Stimulated activated CD8-positive, alpha-beta memory T cell treated with anti-CD3 and anti-CD28 coated beads, Interleukin-4, amount 100 ng/mL, for 1 hour (primary cell): ENCODE data around the gene SLC15A5.

Experiments used
- DNase-seq, 2 donors: peaks; one replicate each; pipeline ENCODE4 v3.0.0-alpha.2; 2020; ENCODE audit warnings: low read depth in 2 of 2, low spot score in 1 of 2

The SLC15A5 gene

DNA sequence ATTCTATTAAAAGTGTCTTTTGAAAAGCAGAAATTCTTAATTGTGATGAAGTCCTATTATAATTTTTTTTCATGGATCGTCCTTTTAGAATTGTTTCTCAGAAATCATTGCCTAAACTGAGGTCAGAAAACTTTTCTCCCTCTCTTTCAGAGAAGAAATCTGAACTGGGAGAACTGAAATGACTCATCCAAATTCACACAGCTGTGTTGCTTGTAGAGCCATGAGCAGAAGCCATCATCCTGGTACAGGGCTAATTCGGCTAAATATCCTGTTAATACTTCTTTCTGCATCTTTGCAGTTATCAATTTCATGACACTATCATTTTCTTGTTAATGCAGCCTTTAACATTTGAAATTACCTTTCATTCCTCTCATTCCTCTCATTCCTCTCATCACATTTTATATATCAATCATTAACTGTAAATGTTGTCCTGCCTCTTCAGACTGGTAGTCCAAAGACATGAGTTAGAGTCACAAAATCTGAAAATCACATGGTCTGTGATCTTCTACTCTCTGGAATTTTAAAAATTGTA, 15.5 kb downstream of the SLC15A5 start:
- DNase-seq: no peak

DNA sequence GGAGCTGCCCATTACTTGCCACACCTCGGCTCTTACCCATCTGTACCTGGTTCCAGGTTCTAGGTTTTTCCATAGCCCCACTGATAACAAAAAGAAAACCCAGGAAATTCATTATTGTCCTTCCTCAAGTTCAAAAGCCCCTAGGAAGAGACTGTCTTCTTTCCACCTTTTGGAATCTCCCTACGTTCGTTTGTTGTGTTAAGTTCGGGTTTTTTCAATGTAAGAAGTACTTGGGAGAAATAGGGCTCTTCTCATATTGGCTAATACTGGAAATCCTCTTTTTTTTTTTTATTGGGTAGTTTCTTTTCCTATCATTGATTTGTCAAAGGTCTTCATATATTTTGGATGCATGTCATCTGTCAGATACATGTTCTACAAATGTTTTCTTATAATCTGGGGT, 17.3 kb downstream of the SLC15A5 start:
- DNase-seq: no peak

DNA sequence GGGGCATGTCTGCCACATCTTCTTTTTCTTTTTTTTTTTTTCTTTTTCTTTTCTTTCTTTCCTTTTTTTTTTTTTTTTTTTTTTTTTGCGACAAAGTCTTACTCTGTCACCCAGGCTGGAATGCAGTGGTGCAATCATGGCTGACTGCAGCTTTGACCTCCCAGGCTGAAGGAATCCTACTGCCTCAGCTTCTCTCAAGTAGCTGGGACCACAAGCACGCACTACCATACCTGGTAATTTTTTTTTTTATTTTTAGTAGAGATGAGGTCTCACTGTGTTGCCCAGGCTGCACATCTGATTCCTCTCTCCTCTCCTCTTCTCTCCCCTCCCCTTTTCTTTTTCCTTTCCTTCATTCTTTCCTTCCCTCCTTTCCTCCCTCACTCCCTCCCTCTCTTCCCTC, 18.5 kb downstream of the SLC15A5 start:
- no peak for DNase-seq

DNA sequence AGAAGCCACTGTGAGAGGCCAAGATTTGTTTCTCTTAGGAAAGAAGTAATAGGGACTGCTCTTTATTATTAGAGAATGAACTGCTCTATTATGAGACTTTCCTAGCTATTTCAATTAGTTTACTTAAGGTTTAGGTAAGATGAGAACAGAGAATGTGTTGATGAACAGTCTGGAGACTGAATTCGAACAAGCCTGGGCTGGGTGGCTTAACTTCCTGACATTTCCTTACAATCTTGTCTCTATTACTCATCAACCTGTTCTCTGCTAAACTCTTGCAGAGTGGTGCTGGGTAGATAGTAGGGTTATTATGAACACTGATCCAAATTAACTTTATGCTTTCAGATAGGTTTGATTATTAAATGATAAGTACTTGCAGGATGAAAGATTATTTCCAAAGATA, 31.2 kb downstream of the SLC15A5 start:
- DNase-seq: no peak

DNA sequence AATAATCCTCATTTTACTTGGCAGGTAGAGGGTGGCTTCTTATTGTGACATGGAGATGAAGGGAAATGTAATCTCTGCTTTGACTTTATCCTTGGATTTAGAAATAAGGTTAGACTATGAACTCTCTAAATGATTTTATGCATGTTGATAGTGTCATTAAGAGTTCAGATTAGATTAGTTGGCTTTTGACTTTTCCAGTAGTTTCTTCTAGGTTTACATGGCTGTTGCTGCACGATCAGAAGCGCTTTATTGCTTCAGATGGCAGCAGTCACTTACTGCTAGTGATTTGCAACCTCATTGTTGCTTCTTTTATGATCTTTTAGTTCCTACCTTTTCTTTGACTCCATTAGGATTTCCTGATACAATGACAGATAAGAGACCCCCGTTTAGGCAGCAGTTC, 32.3 kb downstream of the SLC15A5 start:
- no peak for DNase-seq

DNA sequence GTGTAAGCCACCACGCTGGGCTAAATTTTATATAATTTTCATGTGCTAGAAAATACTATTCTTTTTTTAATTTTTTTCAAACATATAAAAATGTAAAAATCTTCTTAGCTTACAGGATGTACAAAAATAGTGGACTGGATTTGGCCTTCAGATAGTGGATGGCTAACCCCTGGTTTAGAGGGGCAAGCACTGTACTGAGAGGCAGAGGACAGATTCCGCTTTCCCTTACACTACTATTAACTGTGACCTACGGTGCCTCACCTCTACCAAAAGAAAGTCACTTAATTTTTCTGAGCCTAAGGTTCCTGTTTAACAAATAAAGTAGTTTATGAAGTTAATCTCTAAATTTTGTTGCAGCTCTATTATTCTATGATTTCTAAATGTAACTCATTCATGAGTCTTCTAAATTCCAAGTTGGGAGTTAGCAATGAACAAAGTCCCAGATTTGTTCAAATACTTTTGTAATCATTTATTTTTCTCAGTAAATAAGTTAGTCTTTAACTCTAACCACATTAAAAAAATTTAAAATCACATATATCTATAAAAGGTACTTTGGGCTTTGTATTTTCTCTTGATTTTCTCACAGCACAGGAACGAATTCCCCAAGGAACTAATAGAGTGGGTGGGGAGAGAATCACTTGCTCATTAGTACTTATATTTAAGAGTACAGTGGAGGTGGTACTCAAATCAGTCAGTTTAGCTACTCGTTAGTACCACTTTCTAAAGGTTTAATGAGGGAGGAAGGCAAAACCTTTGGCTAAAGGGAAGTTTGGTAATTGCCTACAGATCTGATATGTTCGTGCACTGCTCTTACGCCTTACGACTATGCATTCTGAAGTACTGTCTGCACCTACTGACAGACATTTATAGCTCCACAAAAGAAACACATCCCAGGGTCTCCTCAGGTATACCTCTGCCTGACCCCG, 33.7 kb downstream of the SLC15A5 start:
- no peak for DNase-seq

DNA sequence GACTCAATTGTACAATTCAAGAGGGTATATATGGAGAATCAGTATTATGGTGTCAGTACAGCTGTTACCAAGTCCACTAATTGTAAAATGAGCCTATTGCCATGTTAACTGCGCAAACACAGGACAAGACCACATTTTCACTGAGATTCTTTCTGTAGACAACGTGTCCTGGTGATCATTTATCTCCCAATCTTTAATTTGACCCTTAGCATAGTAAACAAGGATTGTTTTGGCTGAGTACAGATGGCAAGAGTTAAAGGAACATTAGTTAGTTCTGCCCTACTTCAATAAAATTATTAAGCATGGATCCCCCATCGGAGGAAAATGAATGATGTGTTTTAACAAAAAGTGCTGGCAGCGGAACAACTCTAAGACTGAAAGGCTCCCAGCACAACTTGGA, 36.1 kb downstream of the SLC15A5 start:
- DNase-seq: no peak

DNA sequence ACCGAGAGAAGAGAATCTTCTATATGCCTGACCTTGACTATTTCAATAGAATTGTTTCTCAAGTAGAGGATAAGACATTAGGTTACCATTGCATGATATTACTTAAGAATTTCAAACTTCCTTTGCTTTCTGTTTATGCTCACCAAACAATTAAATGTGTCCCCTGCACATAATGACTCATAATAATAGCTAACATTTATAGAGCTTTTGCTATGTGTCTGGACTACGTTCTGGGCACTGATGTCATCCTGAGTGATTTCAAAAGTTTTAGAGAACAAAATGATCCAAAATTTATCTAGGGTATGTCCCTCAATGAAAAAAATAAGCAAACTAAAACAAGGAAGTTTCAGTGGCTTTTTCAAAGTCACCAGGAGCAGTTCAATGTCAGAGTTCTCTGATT, 38.8 kb downstream of the SLC15A5 start:
- no peak for DNase-seq

DNA sequence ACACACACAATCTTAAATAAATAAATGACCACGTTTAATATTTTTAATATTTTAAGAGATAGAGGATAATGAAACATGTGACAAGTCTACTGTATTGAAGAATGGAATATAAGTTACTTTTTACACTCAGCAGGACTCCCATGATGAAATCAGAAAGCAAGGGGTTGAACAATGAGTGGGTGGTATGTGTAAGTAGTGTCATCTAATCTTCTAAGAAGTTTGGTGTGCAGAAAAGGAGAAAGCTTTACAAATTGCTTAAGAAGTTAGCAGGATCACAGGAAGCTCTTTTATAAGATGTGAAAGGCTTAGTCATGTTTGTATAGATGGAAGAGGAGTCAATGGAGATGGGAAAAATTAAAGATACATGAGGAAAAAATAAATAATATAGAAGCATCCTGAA, 47.8 kb downstream of the SLC15A5 start:
- DNase-seq: no peak

DNA sequence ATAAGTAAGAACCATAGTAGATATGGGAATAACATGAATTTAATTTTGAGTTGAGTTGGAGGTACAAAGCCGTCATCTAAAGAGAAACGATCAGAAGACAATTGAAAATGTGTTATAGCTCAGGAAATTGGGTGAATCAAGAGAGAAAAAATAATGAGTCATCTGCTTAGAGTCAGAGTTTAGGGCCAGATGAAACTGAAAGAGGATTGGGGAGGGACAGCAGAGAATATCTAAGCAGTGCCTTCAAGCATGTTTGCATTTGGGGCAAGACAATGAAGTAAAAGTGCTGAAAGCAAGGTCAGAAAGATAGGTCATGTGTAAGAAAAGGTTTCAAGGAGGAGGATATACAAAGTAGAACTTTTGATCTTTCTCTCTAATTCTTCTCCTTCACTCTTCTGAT, 49.4 kb downstream of the SLC15A5 start:
- no peak for DNase-seq

DNA sequence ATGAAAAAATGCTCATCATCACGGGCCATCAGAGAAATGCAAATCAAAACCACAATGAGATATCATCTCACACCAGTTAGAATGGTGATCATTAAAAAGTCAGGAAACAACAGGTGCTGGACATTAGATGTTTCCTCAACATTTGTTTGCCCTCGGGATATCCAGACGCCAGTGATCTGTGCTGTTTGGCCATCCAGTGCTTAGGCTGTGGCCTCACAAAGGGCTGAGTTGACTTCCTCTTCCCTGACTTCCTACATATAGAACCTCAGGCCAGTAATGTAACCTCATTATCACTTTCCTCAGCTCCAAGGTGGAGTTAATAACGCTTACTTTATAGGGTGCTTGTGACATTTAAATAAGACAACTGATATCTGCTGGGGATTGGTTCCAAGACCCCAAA, 51.8 kb downstream of the SLC15A5 start:
- DNase-seq: no peak

DNA sequence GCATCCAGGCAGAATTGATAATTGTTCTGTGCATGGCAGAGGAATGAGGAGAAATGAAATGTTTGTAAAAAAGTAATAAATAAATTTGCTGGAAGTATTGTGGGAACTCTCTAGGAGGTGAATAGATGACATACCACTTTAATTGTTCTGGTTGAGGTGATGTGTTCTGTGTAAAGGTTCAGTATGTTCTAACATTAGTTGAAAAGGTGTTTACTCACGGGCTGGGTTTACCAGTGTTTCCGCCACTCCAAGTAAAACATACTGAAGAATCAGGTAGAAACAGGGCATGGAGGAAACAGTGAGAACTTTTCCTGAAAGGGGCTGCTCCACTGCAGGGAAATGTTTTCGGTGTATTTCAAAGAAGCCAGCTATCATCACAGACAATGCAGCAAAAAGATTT, 53.3 kb downstream of the SLC15A5 start:
- no peak for DNase-seq

DNA sequence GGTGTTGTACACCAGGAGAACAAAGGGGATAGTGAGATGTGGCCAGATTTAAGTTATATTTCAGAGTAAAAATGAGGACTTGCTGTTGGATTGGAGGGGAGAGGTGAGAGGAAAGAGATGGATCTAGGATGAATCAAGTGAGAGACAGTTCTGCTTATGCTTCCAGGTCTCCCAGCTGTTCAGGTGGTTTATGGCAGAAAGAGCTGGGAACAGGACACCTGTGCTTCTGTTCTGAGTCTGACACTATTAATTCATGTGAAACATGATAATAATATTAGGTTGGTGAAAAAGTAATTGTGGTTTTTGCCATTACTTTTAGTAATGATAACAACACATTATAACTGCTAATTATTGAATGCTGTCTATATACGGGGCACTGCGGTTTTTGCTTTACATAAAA, 55.7 kb downstream of the SLC15A5 start:
- DNase-seq: no peak

DNA sequence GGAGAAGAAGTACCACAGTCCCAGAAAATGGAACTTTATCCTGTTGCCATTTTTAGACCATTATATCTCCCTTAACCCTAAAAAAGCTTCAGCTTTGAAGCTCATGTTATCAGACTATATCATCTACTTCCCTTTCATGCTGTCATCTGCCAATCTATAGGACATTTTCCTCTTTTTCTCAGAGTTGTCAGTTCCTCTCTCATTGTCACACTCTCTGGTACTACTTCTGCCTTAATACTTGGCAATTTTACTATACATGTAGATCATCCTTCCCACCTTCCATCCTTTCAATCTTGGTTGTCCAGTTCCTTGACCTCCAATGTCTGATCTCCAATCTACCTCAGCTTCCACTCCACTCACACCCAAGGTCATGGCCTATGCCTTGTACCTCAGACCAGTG, 57.4 kb downstream of the SLC15A5 start:
- DNase-seq: no peak

DNA sequence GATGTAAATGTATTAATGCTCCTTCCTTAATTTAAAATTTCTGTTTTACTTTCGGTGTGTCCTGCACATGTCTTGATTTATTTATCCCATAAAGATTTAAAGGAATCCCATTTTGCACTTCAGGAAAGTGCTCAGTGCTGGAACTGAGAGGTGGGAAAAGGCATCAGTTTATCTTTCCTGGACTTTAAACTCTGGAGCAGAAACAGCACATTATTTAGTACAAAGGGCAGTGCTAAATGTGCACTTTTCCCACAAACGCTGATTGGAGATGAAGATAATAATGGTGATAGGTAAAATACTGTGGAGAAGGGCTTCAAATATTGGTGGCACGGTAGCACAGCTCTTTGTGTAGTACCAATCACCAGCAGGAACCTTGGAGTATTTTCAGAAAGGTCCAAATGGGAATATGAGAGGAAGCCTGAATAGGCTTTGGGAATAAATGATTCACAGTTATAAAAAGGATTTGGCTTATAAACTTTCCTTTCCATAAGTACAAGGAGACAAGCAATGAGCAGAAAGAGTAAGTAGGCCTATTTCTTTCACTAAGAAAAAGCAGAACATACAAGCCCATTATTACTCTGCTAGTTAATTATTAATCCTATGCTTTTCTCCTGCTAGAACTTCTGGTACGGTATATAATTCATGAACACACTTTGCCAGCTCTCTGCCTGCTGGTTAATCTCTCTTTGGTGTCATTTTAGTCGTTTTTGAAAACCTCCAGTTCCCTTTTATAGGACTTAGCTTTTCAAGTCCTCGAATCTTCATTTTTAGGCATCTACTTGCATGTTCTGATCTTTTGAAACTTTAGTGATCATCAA, 58.3 kb downstream of the SLC15A5 start:
- DNase-seq: no peak

DNA sequence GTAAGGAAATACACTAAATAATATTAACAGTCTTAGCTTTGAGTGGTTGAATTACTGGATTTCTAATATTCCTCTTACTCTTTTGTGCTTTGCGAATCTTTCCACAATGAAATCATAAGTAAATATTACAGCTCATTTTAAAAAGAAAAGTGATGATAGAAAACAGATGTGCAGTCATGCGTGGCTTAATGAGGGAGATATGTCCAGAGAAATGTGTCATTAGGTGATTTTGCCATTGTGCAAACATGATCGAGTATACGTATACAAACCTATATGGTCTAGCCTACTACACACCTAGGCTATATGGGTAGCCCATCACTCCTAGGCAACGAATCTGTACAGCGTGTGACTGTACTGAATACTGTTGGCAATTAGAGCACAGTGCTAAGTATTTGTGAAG, 59.3 kb downstream of the SLC15A5 start:
- DNase-seq: no peak

DNA sequence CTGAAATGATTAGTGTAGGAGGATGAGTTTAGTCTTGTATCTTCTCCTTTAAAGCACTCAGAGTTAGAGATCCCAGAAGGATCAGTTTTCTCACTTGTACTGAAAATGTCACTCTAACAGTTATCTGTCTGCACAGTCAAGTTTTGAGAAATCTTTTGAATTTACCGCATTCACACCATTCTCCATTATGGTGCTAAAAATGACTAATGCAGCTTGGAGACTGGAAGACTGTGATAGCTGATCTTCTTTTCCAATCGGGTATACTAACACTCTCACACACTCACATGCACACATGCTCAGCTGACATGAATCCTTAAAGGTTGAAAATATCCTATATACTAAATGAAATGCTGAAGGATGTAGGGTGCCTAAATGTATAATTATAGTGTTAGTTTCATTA, 65.8 kb downstream of the SLC15A5 start:
- DNase-seq: no peak

DNA sequence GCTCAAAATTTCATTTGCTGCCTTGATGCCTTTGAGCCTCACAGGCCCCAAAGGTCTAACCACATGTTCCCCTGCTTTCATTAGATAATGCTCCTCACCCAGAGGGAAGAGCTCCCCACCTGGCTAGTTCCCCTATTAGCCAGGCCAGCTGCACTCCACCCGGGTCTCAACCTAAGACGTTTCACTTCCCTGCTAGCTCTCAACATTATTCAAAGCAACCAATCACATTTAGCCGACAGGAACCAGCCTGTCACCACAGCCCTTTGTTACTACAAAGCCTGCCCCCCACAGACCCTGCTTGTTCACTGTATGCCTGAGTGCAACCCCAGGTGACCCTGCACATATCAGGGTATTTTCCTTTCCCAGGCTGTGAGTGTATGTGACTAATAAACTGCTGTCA, 78.6 kb downstream of the SLC15A5 start:
- no peak for DNase-seq

DNA sequence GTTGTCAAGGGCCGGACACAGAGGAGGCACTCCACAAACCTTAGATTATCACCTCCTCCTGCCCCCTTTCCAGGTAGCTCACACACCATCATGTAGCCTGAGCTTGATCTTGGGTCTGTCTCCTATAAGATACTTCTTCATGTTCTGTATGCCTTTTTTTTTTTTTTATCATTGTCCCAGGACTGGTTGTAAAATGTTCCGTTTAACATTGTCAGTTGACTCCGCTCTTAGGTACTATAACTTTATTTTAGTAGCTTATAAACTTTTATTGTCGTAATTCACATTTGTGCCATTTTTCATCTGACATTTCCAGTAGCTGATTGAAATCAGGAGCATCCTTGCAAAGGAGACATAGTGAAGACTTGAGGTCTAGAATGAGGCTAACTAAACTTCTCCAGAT, 79.9 kb downstream of the SLC15A5 start:
- no peak for DNase-seq

DNA sequence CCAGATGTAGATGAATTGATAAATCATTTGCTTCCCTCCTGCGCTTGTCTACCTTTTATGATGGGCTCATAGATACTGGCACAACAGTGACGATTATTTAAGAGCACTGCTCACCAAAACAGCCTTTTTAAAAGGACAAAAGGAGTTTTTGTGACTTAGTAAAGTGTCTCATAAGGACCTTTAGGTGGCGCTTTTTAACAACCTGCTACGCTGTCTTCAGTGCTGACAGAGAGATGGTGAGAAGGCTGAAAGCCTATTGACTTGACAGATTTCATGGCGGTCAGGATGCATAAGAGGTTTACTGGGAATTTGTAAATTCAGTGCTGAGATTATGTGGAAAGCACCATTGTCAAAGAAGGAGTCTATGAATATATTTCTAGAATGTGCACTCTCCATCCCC, 87.6 kb downstream of the SLC15A5 start:
- DNase-seq: no peak

DNA sequence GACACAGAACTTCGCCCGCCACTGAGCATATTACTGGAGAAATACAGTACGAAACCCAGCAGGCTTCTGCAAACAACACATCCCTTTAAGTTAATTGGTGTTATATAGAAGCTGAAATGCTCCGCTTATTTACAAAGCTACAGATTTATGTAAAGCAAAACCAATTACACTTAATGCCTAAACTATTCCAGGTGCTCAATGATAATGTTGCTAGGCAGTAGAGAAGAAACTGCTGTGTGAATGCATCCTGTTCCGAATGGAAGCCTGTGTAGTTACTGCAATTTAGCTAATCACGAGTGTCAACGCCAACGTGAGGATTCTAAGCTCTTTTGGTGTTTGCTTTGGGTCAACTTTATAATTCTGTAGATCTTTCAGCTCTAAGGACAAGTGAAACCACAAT, 89.8 kb downstream of the SLC15A5 start:
- no peak for DNase-seq

DNA sequence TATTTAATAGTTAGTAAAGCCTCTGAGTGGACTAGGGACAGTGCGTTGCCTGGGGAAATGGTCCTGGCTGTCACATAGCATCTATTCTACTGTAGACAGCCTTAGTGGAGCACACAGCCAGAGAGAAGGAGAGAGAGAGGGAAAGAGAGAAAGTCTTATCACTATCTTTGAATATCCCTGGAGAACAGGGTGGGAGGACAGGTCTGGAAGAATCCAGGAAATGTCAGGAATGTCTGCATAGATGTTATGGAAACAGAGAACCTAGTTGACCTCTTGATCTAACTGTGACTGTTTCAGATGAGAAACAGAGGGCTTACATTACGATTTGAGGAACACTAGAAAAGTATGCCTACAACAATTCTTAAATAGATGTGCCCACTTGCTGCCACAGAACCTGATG, 92.8 kb downstream of the SLC15A5 start:
- DNase-seq: no peak
